Stomach smooth muscle (tissue), 2 donors: ENCODE data around the gene ANAPC1.
"Not testable (repeated sequence)": the region's sequence is repeated elsewhere in the genome, so short reads cannot be mapped to it uniquely, and the experiment has no call there.

Experiments
- H3K27ac ChIP-seq: one replicate; pipeline ENCODE4 v1.7.0; 2013; ENCODE audit warnings: mild to moderate bottlenecking, low read length, inconsistent platforms
- H3K27me3 ChIP-seq, 2 donors: one replicate each; pipeline ENCODE4 v1.7.0; 2013; ENCODE audit warnings: low read length in 2 of 2; ENCODE audit not compliant: insufficient read depth in 2 of 2, control insufficient read depth in 1 of 2
- H3K36me3 ChIP-seq, 2 donors: one replicate each; pipeline ENCODE4 v1.7.0; 2013; ENCODE audit warnings: low read length in 2 of 2; ENCODE audit not compliant: control insufficient read depth in 2 of 2, insufficient read depth in 2 of 2
- H3K4me1 ChIP-seq: one replicate; pipeline ENCODE4 v1.7.0; 2013; ENCODE audit warnings: low read length; ENCODE audit not compliant: control insufficient read depth, insufficient read depth
- H3K4me3 ChIP-seq, 2 donors: one replicate each; pipeline ENCODE4 v1.7.0; 2013; ENCODE audit warnings: low read length in 2 of 2
- H3K9ac ChIP-seq, 2 donors: one replicate each; pipeline ENCODE4 v1.7.0; 2013; ENCODE audit warnings: low read length in 2 of 2, mild to moderate bottlenecking in 1 of 2
- H3K9me3 ChIP-seq, 2 donors: one replicate each; pipeline ENCODE4 v1.7.0; 2013; ENCODE audit warnings: low read length in 2 of 2; ENCODE audit not compliant: control insufficient read depth in 2 of 2
- donor health status: healthy.
- donor health status: Pancreatic carcinoma.

ANAPC1 gene

DNA sequence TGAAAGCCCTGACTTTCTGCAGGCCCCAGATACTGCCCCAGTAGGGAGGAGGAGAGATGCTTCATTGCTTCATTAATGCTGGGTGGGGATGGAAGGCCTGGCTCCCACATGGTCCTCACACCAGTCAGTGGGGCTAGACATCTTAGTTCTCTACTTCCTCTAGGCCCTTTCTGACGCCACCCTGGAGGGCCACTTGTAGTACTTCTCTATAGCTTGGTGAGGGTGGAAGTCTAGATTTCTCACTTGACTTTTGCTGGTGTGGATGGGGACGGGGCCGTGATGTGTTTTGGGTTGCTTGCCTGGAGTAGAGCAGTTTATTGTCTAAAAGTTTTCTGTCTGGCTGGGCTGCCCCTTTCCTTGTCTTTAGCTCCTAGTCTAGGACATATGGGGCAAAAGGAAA, 33.1 kb upstream of the ANAPC1 start:
- Histone ChIP-seq H3K27me3 (no peaks in the 10 kb centered on the region), H3K4me1 (no peaks in the 10 kb centered on the region), H3K9me3 (no peaks in the 10 kb centered on the region), H3K9ac (no peak overlapping the region), H3K27ac (no peak overlapping the region), H3K36me3 (peaks cover 0 to 4% of the 10 kb centered on the region in 2 donors), H3K4me3 (no peak overlapping the region)

DNA sequence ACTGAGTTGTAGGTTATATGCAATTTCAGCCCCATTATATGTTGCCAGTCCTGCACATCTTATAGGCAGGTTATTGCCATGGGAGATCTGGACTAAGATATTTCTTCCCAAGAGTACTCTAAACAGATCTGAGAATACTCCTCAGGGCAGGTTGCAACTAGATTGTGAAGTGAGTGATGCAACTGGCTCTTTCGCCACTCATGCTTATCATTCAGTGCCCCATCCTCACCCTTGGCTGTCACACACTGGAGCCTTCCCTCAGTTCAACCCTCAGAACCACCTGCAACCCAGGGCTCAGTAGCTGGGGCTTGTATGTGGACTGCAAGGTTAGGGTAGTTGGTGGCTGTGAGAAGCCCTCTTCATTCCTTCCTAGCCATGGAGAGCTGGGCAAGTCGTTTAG, 28.6 kb upstream of the ANAPC1 start:
- Histone ChIP-seq H3K27ac (no peak overlapping the region), H3K27me3 (no peaks in the 10 kb centered on the region), H3K4me3 (no peak overlapping the region), H3K9me3 (no peaks in the 10 kb centered on the region), H3K9ac (no peak overlapping the region), H3K4me1 (peaks cover 9% of the 10 kb centered on the region), H3K36me3 (peaks cover 0 to 4% of the 10 kb centered on the region in 2 donors)

DNA sequence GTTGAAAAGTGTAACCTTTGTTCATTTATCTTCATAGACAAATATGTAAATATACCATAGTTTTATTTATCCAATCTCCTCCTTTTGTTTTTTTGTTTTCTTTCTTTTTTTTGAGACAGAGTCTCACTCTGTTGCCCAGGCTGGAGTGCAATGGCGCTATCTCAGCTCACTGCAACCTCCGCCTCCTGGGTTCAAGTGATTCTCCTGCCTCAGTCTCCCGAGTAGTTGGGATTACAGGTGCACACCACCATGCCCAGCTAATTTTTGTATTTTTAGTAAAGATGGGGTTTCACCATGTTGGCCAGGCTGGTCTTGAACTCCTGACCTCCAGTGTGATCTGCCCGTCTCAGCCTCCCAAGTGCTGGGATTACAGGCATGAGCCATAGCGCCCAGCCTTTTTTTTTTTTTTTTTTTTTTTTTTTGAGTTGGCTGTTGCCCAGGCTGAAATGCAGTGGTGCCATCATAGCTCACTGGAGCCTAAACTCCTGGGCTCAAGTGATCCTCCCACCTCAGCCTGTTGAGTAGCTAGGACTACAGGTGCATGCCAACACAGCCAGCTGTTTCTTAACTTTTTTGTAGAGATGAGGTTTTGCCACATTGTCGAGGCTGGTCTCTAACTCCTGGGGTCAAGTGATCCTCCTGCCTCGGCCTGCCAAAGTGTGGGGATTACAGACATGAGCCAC, 27.4 kb upstream of the ANAPC1 start:
- not testable (repeated sequence) for H3K4me3 ChIP-seq, H3K27me3 ChIP-seq, H3K36me3 ChIP-seq, H3K9ac ChIP-seq, H3K9me3 ChIP-seq, H3K27ac ChIP-seq
- H3K4me1 ChIP-seq = peaks cover 13% of the 10 kb centered on the region

DNA sequence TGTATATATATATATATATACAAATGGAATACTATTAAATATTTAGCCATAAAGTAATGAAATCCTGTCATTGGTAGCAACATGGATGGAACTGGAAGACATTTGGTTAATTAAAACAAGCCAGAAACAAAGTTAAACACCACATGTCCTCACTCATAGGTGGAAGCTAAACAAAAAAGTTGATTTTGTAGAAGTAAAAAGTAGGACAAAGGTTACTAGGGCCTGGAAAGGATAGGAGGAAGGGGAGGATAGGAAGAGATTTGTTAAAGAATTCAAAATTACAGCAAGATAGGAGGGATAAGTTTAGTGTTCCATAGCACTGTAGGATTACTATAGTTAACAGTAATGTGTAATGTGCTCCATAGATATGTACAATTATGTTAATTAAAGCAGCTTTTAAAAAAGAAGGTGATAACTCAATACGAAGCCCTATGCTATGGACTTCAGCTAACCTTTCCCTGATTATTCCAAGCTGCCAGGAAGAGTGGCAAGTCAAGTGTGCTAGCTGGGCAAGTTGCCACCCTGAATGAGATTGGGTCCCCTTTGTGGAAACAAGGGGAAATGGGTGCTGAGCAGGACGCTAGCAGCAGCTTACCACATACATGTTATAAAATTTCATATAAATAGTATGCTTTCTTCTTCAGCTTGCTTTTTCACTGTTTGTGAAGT, 26.8 kb upstream of the ANAPC1 start:
- Histone ChIP-seq H3K9me3 (no peaks in the 10 kb centered on the region), H3K9ac (no peak overlapping the region), H3K4me1 (peaks cover 14% of the 10 kb centered on the region), H3K4me3 (no peak overlapping the region), H3K27me3 (no peaks in the 10 kb centered on the region), H3K36me3 (no peaks in the 10 kb centered on the region), H3K27ac (no peak overlapping the region)

DNA sequence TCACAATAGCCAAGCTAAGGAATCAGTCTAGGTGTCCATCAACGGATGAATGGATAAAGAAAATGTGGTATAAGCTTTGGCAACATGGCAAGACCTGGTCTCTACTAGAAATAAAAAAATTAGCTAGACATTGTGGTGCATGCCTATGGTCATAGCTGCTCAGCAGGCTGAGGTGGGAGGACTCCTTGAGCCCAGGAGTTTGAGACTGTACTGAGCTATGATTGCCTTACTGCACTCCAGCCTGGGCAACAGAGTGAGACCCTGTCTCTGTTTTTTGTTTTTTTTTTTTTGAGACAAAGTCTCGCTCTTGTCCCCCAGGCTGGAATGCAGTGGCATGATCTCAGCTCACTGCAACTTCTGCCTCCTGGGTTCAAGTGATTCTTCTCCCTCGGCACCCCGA, 26.0 kb upstream of the ANAPC1 start:
- not testable (repeated sequence) for H3K4me3 ChIP-seq, H3K36me3 ChIP-seq, H3K9ac ChIP-seq, H3K27ac ChIP-seq, H3K27me3 ChIP-seq, H3K9me3 ChIP-seq
- H3K4me1 ChIP-seq = peaks cover 19% of the 10 kb centered on the region

DNA sequence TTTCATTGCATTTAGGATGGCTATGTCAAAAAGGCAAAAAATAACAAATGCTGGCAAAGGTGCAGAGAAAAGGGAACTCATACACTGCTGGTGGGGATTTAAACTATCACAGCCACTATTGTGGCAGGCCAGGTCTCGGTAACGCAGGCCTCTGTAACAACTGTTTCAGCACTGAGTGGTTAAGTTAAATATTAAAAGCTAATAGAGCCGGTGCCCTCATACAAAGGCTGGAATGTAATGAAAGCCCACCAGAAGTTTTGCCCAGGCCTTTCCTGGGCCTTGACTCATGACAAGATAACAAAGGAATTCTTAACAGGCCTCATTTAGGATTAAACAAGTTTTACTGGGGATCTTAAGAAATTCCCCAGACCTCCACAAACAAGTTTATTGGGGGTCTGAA, 25.1 kb upstream of the ANAPC1 start:
- Histone ChIP-seq H3K27ac (no peak overlapping the region), H3K27me3 (no peaks in the 10 kb centered on the region), H3K4me1 (peaks cover 26% of the 10 kb centered on the region), H3K9ac (no peak overlapping the region), H3K4me3 (no peak overlapping the region), H3K9me3 (no peaks in the 10 kb centered on the region), H3K36me3 (no peaks in the 10 kb centered on the region)

DNA sequence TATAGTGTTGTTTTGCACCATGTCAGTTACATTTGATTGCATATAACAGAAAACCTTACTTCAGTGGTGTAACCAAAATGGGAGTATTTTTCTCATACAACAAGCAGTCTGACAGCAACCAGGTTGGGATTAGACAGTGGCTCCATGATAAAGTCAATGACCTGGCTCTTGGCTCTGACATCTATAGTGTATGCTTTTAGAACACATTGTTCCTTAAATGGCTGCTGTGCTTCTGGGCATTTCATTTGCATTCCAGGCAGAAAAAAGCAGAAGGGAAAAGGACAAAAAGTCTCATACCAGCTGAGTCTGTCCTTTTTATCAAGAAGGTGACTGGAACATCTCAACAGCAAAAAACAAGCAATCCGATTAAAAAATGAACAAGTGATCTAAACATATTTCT, 24.6 kb upstream of the ANAPC1 start:
- Histone ChIP-seq H3K36me3 (no peaks in the 10 kb centered on the region), H3K9me3 (no peaks in the 10 kb centered on the region), H3K9ac (no peak overlapping the region), H3K27ac (no peak overlapping the region), H3K4me1 (peaks cover 26% of the 10 kb centered on the region), H3K27me3 (no peaks in the 10 kb centered on the region), H3K4me3 (no peak overlapping the region)

DNA sequence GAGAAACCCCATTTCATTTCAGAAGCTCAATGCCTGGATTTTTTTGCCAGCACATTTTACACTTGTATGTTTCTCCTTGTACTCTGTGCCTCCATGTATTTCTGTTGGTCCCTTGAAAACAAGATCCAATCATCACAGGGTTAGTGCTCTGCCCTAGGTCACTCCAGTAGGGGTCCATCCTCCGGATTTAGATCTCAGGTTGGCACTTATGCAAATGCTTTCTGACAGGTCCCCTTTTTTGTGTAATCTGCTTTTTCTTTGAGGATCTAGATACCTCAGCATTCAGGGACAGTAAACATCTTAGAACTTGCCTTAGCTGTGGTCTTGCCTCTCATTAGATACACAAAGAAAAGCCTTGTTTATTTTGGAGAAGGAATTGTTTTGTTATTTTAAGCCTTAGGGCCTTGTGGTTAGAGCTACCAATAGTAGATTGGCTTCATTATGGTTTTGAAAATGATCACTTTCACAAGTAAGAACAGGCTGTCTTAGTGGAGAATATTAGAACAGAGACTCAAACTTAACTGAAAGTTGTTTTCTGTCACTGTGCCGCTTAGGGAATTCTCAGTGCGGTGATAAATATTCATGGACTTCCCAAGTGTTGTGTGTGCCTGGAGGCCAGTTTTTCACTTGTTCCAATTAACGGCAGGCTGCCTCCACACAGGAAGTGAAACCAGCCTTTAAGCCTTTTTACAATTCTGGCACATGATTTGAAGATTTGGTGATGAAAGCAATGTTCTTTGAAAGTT, 22.2 kb upstream of the ANAPC1 start:
- Histone ChIP-seq H3K4me3 (peak overlapping the region in 1 of 2 donors; percentile 1), H3K36me3 (no peaks in the 10 kb centered on the region), H3K27ac (peak overlapping the region; percentile 49), H3K9me3 (no peaks in the 10 kb centered on the region), H3K9ac (peak overlapping the region in 1 of 2 donors; percentile 1), H3K27me3 (no peaks in the 10 kb centered on the region), H3K4me1 (peaks cover 29% of the 10 kb centered on the region)

DNA sequence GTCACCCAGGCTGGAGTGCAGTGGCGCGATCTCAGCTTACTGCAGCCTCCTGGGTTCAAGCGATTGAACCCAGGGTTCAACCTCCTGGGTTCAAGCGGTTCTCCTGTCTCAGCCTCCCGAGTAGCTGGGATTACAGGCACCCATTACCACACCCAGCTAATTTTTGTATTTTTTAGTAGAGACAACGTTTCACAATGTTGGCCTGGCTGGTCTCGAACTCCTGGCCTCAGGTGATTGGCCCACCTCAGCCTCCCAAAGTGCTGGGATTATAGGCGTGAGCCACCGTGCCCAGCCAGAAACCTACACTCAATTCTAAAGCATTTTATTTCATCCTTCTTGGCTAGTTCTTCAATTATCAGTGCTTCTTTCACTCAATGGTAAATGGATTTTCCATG, 21.5 kb upstream of the ANAPC1 start:
- not testable (repeated sequence) for H3K9ac ChIP-seq, H3K9me3 ChIP-seq, H3K27me3 ChIP-seq, H3K4me3 ChIP-seq, H3K36me3 ChIP-seq
- Histone ChIP-seq H3K27ac (peak overlapping the region; percentile 49), H3K4me1 (peaks cover 34% of the 10 kb centered on the region)

DNA sequence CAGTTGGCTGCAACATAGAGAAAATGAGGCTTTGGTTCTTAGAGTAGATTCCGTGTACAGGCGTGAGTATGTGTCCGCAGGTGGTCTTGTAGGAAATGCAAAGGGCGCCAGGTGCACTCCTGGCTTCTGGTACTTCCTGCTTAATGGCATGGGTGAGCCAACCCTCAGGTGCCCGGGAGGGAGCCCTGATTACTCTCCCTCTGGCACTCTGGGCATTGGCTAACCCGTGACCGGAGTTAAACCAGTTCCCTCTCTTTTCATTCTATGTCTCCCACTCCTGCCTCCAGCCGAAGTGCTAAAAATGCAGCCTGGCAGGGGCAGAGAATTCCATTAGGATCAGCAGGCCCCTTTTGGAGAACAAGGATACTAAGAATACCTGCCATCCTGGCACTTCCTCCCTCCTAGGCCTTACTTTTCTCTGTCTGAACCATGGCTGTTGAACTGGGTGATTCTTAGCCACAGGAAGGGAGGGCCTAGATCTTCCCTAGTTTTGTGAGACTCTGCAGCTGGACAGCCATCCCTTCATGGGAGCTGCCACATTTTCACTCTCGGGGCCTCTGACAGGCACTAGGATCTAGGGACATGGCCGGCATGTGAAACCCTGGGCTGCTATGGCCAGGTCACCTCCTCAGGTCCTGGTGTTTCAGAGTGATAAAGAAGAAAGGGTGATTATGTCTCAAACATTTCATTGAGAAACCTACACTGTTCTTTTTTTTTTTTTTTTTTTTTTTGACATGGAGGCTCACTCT, 20.9 kb upstream of the ANAPC1 start:
- Histone ChIP-seq H3K4me1 (peaks cover 34% of the 10 kb centered on the region), H3K27me3 (no peaks in the 10 kb centered on the region), H3K36me3 (no peaks in the 10 kb centered on the region), H3K9me3 (no peaks in the 10 kb centered on the region), H3K4me3 (no peak overlapping the region), H3K27ac (peak overlapping the region; percentile 60), H3K9ac (peak overlapping the region in 1 of 2 donors; percentile 42)
